HG02763 (cell line): Measurements from ENCODE around the gene PPP1R26.
"Not testable (repeated sequence)": the region's sequence is repeated elsewhere in the genome, so short reads cannot be mapped to it uniquely, and the experiment has no call there.

ENCODE experiments used
- ATAC-seq: cut with Tn5 transposase; IDR thresholded peaks from one replicate; pipeline ENCODE4 v1.9.1; 2021; ENCODE audit warnings: mild to moderate bottlenecking, moderate library complexity; ENCODE audit not compliant: unreplicated experiment

PPP1R26 gene

DNA sequence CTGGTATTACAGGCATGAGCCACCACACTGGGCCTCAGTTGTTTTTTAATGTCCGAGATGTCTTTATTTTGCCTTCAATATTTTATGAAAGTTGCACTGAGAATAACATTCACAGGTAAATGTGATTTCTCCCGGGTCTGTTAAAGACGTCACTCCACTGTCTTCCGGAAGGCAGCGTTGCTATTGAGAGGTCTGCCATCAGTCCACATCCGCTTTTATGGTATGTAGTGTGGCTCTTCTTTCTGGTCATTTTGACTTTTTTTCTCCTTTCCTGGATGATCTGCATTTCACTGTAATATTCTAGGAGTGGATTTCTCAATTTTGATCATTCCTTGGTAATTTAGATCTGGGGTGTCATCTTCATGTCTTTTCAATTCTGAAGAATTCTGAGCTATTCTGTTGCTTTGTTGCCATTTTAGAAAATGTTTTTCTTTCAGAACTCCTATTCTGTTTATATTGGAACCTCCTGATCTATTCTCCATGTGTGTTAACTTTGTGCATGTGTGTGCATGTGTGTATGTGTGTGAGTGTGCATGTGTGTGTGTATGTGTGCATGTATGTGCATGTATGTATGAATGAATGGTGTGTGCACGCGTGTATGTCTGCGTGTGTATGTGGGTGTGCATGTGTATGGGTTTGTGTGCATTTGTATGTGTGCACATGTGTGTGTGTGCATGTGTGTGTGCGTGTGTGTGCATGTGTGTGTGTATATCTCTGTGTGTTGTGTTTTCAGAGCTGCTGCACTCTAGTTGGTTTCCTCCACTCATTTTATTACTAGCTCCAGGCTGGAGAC, 39.8 kb downstream of the PPP1R26 start:
- no peak for ATAC-seq

- ATAC-seq, result no peak
Measured at GRCh38 chr9:135520916-135521607, 41.5 kb downstream of the PPP1R26 start, which contains the start of gene LCN1. LCN1 (plus strand) TSS chr9:135521440; CDS start chr9:135521498, 58 bp downstream.

DNA sequence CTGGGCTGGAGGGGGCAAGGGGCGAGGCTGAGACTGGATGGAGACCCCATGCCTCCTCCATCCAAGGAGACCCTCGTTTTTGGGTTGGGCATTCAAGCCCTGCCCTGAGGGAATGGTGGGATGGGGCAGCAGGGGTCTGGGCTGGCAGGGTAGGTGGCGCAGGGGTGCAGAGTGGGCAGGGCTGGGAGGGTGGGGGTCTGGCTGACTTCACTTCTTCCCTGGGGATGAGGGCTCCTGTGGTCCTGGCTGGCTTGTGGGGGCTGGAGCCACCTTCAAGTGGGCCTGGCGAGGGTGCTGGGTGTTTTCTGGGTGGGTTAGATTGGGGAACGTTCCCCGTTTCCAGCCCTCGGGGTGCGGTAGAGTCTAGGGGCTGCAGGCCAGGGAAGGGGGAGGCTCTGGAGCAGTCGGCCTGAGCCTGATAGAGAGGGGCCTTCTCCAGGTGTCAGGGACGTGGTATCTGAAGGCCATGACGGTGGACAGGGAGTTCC, 42.1 kb downstream of the PPP1R26 start:
- no peak for ATAC-seq

DNA sequence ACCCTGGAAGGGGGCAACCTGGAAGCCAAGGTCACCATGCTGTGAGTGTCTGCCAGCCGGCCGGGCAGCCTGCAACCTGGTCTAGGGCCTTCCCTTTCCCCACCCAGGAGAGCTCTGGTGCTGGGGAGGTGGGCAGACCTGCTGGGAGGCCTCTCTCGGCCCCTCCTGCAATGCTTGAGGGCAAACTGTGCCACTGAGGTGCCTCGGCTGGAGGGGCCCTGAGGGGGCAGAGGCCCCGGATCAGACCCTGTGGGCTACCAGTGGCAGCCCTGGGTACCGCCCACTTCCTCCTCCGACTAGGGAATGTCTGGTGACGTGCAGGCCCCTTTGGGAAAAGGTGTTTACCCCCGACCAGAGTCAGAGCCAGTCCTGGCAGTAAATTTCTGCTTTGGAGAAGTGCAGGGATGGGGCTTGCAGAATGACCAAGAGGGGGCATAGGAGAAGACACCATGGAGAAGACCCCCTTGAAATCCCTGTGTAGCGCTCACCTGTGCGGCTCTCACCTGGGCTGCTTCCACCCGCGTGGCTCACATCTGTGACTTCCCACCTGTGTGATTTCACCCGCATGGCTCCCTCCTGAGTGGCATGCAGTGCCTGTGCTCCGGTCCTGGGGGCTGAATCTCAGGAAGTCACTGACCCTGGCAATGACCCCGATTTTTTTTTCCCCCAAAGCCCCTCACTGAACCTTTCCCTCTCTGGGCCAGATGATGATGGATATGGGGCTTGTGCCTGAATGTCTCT, 42.7 kb downstream of the PPP1R26 start:
- no peak for ATAC-seq

- ATAC-seq, result no peak
Measured at GRCh38 chr9:135522931-135523330, 43.3 kb downstream of the PPP1R26 start.

DNA sequence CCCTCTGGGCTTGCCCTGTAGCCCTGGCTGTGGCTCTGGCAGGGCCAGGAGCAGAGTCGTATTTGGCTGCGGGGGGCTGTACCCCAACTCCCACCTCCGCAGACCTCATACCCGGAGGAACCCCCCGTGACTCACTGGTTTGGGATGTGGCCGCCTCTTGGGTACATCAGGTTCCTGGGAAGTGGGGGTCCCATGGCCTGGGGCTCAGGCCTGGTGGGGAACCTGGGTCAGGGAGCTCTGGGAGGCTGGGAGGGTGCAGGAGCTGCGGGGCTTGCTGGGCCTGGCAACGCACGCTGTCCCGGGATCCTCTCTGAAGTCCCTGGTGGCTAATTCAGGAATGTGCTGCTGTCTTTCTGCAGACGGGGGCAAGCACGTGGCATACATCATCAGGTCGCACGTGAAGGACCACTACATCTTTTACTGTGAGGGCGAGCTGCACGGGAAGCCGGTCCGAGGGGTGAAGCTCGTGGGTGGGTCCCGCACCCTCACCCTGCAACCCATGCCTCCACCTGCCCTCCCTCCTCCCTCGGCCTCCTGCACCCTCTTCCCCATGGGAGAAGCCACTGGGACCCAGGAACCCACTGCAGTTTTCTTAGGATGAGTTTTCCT, 44.0 kb downstream of the PPP1R26 start:
- ATAC-seq, result no peak

DNA sequence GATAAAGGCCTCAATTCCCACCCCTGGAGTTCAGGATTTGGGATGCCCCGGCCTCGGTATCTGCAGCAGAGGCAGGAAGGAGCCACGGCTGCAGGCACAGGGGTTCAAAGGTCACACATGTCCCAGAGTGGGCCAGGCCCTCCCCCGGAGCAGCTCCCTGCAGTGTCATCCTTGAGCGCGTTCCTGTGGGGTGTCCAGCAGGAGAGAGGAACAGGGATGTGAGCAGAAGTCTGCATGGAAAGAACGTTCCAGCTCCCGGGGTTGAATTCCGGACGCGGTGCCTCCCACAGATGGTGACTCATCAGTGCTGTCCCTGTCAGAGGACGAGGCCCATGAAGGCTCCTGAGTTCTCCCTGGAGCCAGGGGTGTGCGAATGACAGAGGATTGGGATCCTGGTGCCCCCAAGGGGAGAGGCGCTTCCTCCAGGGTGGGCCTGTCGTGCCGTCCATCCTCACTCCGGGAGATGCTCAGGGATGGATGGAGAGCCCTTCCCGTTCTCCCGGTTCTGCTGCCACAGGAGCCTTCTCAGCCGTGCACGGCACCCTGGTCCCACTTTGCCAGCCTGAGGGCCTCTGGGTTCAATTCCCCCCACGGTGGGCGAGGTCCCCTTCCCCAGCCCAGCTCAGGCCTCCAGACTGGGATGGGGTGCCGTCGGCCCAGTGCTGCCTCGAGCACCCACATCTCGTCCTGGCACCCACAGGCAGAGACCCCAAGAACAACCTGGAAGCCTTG, 44.7 kb downstream of the PPP1R26 start:
- ATAC-seq, result no peak

DNA sequence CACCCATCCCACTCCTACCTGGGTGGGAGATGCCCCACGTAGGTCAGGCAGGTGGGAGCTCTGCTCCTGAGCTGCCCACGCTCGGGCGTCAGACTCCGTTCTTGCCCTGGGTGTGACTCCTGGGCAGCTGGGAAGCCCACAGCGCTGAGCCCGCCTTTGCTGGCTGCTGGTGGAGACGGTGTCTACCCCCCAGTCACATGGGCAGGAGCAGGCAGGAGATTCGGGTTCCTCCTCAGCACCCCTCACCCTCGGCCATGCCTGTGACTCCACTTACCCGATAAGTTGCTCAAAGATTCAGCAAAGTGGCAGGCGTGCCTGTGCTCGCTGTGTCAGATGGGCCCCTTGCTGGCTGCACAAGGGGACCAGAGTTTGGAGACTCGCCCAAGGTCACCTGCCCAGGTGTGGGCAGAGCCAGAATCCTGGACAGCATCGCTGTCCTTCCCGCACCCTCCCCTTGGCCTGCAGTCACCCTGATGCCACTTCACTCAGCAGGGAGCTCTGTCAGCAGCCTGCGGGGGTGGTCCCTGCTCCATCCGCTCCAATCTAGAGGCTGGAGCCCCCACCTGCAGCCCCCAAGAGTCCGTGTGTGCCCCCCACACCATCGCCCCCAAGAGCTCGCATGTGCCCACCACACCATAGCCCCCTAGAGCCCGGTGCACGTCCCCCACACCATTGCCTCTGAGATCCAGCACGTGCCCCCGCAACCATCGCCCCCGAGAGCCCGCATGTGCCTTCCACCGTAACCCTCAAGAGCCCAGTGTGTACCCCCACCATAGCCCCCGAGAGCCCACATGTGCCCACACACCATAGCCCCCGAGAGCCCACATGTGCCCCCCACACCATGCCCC, 45.9 kb downstream of the PPP1R26 start:
- ATAC-seq, result no peak

DNA sequence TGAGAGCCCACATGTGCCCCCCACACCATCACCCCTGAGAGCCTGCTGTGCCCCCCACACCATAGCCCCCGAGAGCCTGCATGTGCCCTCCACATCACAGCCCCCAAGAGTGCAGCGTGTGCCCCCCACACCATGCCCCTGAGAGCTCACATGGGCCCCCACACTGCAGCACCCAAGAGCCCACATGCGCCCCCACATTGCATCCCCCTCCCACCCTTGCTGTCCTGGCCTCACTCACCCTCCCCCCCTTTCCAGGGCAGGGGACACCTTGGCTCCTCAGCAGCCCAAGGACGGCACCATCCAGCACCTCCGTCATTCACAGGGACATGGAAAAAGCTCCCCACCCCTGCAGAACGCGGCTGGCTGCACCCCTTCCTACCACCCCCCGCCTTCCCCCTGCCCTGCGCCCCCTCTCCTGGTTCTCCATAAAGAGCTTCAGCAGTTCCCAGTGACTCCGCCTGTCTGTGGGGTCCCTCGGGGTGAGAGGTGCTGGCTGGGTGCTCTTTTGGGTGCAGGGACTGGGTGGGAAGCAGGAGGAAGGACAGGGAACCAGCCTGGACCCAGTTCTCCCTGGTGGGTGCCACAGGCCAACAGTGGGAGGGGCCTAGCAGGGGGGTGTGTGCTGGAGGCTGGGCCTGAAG, 46.6 kb downstream of the PPP1R26 start:
- no peak for ATAC-seq

DNA sequence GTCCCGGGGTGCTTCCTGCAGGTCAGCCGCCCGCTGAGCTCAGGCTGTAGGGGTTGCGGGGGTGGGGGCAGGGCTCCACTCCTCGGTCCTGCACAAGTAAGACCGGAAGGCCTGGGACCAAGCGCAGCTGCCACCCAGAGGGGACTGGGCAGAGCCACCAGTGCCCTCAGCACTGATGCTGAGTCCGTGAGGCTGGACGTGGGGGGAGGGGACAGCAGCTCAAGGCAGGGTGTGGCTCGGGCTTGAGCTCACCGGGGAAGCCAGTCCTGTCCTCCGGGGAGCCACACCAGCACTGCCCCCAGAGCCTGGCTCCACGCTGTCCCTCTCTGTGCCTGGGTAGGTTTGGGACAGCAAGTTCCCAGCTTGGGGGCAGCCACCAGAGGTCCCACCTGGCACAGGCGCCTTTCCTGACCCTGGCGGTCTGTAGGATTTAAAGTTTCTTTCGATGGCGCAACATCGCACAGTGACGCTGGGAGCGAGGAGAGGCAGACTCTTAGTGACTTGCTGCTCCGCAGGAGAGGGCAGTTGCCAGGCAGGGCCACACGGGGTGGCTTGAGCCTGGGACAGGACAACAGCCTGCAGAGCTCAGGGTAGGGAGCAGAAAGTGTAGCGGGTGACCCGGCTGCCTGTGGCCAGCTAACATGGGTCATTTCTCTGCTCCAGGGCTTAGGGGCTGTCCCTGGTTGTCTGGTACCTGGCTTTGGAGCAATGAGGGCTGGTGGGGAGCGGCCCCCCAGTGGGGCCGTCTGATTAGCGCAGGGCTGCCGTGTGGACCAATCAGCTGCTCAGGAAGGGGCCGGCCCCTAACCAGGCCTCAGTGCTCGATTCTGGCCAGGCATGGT, 47.4 kb downstream of the PPP1R26 start:
- no peak for ATAC-seq

DNA sequence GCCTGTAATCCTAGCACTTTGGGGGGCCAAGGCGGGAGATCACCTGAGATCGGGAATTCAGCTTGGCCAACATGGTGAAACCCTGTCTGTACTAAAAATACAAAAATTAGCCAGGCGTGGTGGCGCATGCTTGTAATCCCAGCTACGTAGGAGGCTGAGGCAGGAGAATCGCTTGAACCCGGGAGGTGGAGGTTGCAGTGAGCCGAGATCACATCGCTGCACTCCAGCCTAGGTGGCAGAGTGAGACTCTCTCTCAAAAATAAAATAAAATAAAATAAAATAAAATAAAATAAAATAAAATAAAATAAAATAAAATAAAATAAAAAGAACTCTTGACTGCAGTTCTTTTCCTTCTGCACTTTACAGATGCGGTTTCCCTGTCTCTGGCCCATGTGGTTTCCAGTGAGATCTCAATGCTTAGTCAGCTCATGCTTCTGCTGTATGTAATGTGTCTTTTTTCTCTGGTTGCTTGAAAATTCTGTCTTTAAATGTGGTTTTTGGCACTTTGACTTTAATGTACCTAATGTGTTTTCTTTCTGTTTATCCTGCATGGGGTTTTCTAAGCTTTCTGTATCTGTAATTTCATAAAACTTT, 49.4 kb downstream of the PPP1R26 start:
- not testable (repeated sequence) for ATAC-seq

GRCh38 chr9:135530146-135530545, 50.6 kb downstream of the PPP1R26 start:
- no peak for ATAC-seq

- ATAC-seq, result no peak
Measured at GRCh38 chr9:135531096-135531495, 51.5 kb downstream of the PPP1R26 start.

DNA sequence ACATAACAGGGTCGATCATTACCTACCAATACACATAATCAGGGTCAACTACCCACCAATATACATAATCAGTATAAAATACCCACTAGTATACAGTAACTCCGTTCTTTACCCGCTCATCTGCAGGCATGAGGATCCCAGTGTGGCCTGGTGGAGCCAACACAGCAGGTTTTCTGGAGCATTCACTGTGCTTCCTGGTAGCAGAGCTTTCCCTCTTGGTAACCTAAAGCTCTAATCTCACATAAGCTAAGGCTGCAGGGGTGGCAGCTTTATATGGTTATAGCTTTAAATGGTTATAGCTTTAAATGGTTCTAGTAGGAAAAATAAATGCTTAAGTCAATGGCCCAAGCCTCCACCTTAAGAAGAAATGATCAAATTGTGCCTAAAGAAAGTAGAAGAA, 53.5 kb downstream of the PPP1R26 start:
- no peak for ATAC-seq

- ATAC-seq, result no peak
Measured at GRCh38 chr9:135533674-135534073, 54.1 kb downstream of the PPP1R26 start.

DNA sequence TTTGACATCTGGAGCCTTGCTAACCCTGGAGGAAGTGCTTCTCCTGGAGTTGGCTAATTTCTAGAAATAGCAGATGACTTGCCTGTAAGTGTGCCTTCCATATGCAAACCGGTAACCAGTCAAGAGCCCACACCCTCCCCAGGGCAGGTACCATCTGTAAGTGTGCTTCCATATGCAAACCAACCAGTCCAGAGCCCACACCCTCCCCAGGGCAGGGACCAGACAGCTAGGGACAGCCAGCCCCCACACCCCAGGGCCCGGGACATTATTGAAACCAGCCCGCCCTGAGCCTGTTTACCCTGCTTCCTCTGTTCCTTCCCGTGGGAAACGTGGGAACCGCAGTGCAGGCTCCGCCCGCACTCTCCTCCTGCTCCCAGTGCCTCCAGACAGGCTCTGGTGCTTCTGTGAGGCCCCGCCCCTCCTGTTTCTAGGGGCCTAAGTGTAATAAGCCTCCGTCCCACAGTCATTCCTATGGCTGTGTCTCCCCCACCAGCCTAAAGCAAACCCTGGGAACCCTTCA, 54.7 kb downstream of the PPP1R26 start:
- not testable (repeated sequence) for ATAC-seq

GRCh38 chr9:135534826-135535225, 55.2 kb downstream of the PPP1R26 start:
- ATAC-seq, result not testable (repeated sequence)
